GM23338 (cell line): Measurements from ENCODE around the gene TAS2R13. TPM values are rescaled to one million over a fixed set of nuclear protein-coding genes. Genes with fewer than 3 reads are reported as not detected.

ENCODE experiments used
- ATAC-seq: fragments of 200-7000 bp; cut with Tn5 transposase; 3 replicates; pipeline ENCODE4 v1.9.1; 2020
- DNase-seq: peaks from one replicate; pipeline ENCODE4 v3.0.0-alpha.2; 2015; ENCODE audit warnings: low spot score
- H2AFZ ChIP-seq: fragments of 200-600 bp; sonication (generic); 2 replicates; pipeline ENCODE4 v1.8.0; 2016; ENCODE audit warnings: antibody characterized with exemption, mild to moderate bottlenecking, moderate library complexity
- H3F3A ChIP-seq: fragments of 200-600 bp; sonication (generic); replicated peaks from 2 replicates; pipeline ENCODE4 v1.8.0; 2017; ENCODE audit warnings: antibody characterized with exemption, mixed run types, low read depth
- H3K27ac ChIP-seq: fragments of 200-600 bp; sonication (generic); 2 replicates; pipeline ENCODE4 v1.6.1; 2016; ENCODE audit warnings: low read depth
- H3K27me3 ChIP-seq: fragments of 200-600 bp; sonication (generic); 2 replicates; pipeline ENCODE4 v1.8.0; 2016; ENCODE audit warnings: mild to moderate bottlenecking, mixed run types, moderate library complexity; ENCODE audit not compliant: insufficient read depth
- H3K36me3 ChIP-seq: fragments of 200-600 bp; sonication (generic); 2 replicates; pipeline ENCODE4 v1.8.0; 2016; ENCODE audit warnings: mild to moderate bottlenecking; ENCODE audit not compliant: insufficient read depth
- H3K4me1 ChIP-seq: fragments of 200-600 bp; sonication (generic); 2 replicates; pipeline ENCODE4 v1.8.0; 2016; ENCODE audit warnings: mild to moderate bottlenecking, moderate library complexity; ENCODE audit not compliant: insufficient read depth
- H3K4me2 ChIP-seq: fragments of 200-600 bp; sonication (generic); 2 replicates; pipeline ENCODE4 v1.7.1; 2017; ENCODE audit warnings: mixed run types
- H3K4me3 ChIP-seq: fragments of 200-600 bp; sonication (generic); 2 replicates; pipeline ENCODE4 v1.6.1; 2016; ENCODE audit warnings: mixed run types
- H3K79me2 ChIP-seq: fragments of 200-600 bp; sonication (generic); replicated peaks from 2 replicates; pipeline ENCODE4 v1.8.0; 2017; ENCODE audit warnings: mild to moderate bottlenecking; ENCODE audit not compliant: insufficient read depth
- H3K9me2 ChIP-seq: fragments of 200-600 bp; sonication (generic); 2 replicates; pipeline ENCODE4 v1.8.0; 2017; ENCODE audit not compliant: insufficient read depth
- H4K20me1 ChIP-seq: fragments of 200-600 bp; sonication (generic); replicated peaks from 2 replicates; pipeline ENCODE4 v1.8.0; 2017; ENCODE audit warnings: mild to moderate bottlenecking; ENCODE audit not compliant: insufficient read depth
- H3K27ac Mint-ChIP-seq: 2 replicates; pipeline ENCODE4 v1.8.0; 2020; ENCODE audit warnings: inconsistent platforms, mild to moderate bottlenecking, moderate library complexity, mixed read lengths
- H3K27me3 Mint-ChIP-seq: 3 replicates; pipeline ENCODE4 v1.8.0; 2022; ENCODE audit warnings: low read depth, mild to moderate bottlenecking, moderate library complexity, mixed read lengths, inconsistent platforms; ENCODE audit not compliant: insufficient read depth, poor library complexity
- H3K36me3 Mint-ChIP-seq: 3 replicates; pipeline ENCODE4 v1.8.0; 2021; ENCODE audit warnings: low read depth, mild to moderate bottlenecking, inconsistent platforms, moderate library complexity, mixed read lengths
- H3K4me1 Mint-ChIP-seq: 3 replicates; pipeline ENCODE4 v1.8.0; 2020; ENCODE audit warnings: mild to moderate bottlenecking, inconsistent platforms, mixed read lengths
- H3K4me3 Mint-ChIP-seq: 3 replicates; pipeline ENCODE4 v1.8.0; 2021; ENCODE audit warnings: moderate library complexity, mild to moderate bottlenecking, inconsistent platforms, mixed read lengths
- H3K9me3 Mint-ChIP-seq: 3 replicates; pipeline ENCODE4 v1.8.0; 2020; ENCODE audit warnings: moderate library complexity, mild to moderate bottlenecking, inconsistent platforms, mixed read lengths
- CREB1 ChIP-seq: fragments of 250-450 bp; sonication (Bioruptor Pico); IDR thresholded peaks from 2 replicates; pipeline ENCODE4 v1.5.0; 2020; ENCODE audit warnings: low read depth, mild to moderate bottlenecking, moderate library complexity
- EZH2 ChIP-seq: fragments of 200-600 bp; sonication (generic); IDR thresholded peaks from one replicate; pipeline ENCODE4 v1.8.0; 2017; ENCODE audit warnings: antibody characterized with exemption, mild to moderate bottlenecking, low read depth; ENCODE audit not compliant: unreplicated experiment
- EZH2phosphoT487 ChIP-seq: fragments of 200-600 bp; sonication (generic); IDR thresholded peaks from one replicate; pipeline ENCODE4 v1.8.1; 2018; ENCODE audit warnings: antibody characterized with exemption; ENCODE audit not compliant: unreplicated experiment
- JUNB ChIP-seq: IDR thresholded peaks from one replicate; pipeline ENCODE4 v1.6.1; 2016; ENCODE audit warnings: antibody characterized with exemption; ENCODE audit not compliant: unreplicated experiment
- NANOG ChIP-seq: IDR thresholded peaks from 2 replicates; pipeline ENCODE4 v1.6.1; 2016; ENCODE audit warnings: antibody characterized with exemption, borderline replicate concordance
- POLR2AphosphoS5 ChIP-seq: IDR thresholded peaks from 2 replicates; pipeline ENCODE4 v1.6.1; 2016; ENCODE audit warnings: antibody characterized with exemption, low read depth
- STAT1 ChIP-seq: IDR thresholded peaks from one replicate; pipeline ENCODE4 v1.6.1; 2016; ENCODE audit warnings: antibody characterized with exemption; ENCODE audit not compliant: unreplicated experiment
- ZNF114 ChIP-seq: fragments of 250-450 bp; sonication (Bioruptor Pico); IDR thresholded peaks from 2 replicates; pipeline ENCODE4 v1.5.0; 2020; ENCODE audit warnings: mild to moderate bottlenecking, moderate library complexity
- ZNF331 ChIP-seq: fragments of 250-450 bp; sonication (Bioruptor Pico); IDR thresholded peaks from 2 replicates; pipeline ENCODE4 v1.5.0; 2020; ENCODE audit warnings: low read depth, mild to moderate bottlenecking, moderate library complexity
- ZNF462 ChIP-seq: fragments of 250-450 bp; sonication (Bioruptor Pico); IDR thresholded peaks from 2 replicates; pipeline ENCODE4 v1.5.0; 2020; ENCODE audit warnings: mild to moderate bottlenecking, moderate library complexity
- polyA plus RNA-seq: library from polyadenylated mRNA; unstranded; fragments of >200 nt; fragmentation: Nextera tagmentation; extraction: Ambion mirVana; gene quantifications from 2 replicates; pipeline ENCODE4 v1.2.1, GENCODE V29; 2016
- total RNA-seq: library from RNA; depleted of rRNA; stranded (reverse); fragments of >200 nt; shearing (Covaris generic); gene quantifications from 2 replicates; pipeline ENCODE4 v1.2.3, GENCODE V29; 2014
- TF ChIP-seq, protein P1 (sequence below), 2 experiments: fragments of 200-600 bp in 1 of 2; sonication (generic) in 1 of 2; conservative IDR thresholded peaks; 2 replicates each; pipeline versions ENCODE4 v1.5.1 to v1.6.1; 2016 to 2017; ENCODE audit warnings: antibody characterized with exemption in 2 of 2, low read depth in 2 of 2, mild to moderate bottlenecking in 2 of 2, moderate library complexity in 1 of 2
- TF ChIP-seq, protein P2 (sequence below): IDR thresholded peaks from 2 replicates; pipeline ENCODE4 v1.6.1; 2016; ENCODE audit warnings: antibody characterized with exemption
- TF ChIP-seq, protein P3 (sequence below): IDR thresholded peaks from one replicate; pipeline ENCODE4 v1.6.1; 2018; ENCODE audit warnings: antibody characterized with exemption; ENCODE audit not compliant: unreplicated experiment

Gene TAS2R13
- total and polyA plus RNA-seq, 2 experiments from 2014 or later: 3.6 TPM; not detected in 1

- Histone ChIP-seq H3K79me2 (no peaks in the 10 kb centered on the region), H3K4me2 (no peak overlapping the region), H3F3A (no peaks in the 10 kb centered on the region), H3K27me3 (no peaks in the 10 kb centered on the region), H3K36me3 (peaks cover 4% of the 10 kb centered on the region; the same call in 1 of the 2 replicates), H3K4me3 (no peak overlapping the region), H3K4me1 (no peaks in the 10 kb centered on the region), H2AFZ (no peak overlapping the region), H3K27ac (no peak overlapping the region), H4K20me1 (no peaks in the 10 kb centered on the region), H3K9me2 (no peaks in the 10 kb centered on the region)
- H3K4me1 Mint-ChIP-seq: no peaks in the 10 kb centered on the region
- DNase-seq: no peak
- TF ChIP-seq, protein P1, sequence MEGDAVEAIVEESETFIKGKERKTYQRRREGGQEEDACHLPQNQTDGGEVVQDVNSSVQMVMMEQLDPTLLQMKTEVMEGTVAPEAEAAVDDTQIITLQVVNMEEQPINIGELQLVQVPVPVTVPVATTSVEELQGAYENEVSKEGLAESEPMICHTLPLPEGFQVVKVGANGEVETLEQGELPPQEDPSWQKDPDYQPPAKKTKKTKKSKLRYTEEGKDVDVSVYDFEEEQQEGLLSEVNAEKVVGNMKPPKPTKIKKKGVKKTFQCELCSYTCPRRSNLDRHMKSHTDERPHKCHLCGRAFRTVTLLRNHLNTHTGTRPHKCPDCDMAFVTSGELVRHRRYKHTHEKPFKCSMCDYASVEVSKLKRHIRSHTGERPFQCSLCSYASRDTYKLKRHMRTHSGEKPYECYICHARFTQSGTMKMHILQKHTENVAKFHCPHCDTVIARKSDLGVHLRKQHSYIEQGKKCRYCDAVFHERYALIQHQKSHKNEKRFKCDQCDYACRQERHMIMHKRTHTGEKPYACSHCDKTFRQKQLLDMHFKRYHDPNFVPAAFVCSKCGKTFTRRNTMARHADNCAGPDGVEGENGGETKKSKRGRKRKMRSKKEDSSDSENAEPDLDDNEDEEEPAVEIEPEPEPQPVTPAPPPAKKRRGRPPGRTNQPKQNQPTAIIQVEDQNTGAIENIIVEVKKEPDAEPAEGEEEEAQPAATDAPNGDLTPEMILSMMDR (conservative IDR thresholded peaks at IDR 0.05; ENCODE audit: low read depth in 2 of 2): no peak
- TF ChIP-seq STAT1 (no peak), CREB1 (CRISPR knock-in tag) (no peak), ZNF331 (no peak), ZNF462 (CRISPR knock-in tag) (no peak), ZNF114 (CRISPR knock-in tag) (no peak), JUNB (no peak), POLR2AphosphoS5 (no peak), EZH2 (no peak), NANOG (no peak), EZH2phosphoT487 (no peak)
- TF ChIP-seq, protein P2, sequence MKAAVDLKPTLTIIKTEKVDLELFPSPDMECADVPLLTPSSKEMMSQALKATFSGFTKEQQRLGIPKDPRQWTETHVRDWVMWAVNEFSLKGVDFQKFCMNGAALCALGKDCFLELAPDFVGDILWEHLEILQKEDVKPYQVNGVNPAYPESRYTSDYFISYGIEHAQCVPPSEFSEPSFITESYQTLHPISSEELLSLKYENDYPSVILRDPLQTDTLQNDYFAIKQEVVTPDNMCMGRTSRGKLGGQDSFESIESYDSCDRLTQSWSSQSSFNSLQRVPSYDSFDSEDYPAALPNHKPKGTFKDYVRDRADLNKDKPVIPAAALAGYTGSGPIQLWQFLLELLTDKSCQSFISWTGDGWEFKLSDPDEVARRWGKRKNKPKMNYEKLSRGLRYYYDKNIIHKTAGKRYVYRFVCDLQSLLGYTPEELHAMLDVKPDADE: no peak
- TF ChIP-seq, protein P3, sequence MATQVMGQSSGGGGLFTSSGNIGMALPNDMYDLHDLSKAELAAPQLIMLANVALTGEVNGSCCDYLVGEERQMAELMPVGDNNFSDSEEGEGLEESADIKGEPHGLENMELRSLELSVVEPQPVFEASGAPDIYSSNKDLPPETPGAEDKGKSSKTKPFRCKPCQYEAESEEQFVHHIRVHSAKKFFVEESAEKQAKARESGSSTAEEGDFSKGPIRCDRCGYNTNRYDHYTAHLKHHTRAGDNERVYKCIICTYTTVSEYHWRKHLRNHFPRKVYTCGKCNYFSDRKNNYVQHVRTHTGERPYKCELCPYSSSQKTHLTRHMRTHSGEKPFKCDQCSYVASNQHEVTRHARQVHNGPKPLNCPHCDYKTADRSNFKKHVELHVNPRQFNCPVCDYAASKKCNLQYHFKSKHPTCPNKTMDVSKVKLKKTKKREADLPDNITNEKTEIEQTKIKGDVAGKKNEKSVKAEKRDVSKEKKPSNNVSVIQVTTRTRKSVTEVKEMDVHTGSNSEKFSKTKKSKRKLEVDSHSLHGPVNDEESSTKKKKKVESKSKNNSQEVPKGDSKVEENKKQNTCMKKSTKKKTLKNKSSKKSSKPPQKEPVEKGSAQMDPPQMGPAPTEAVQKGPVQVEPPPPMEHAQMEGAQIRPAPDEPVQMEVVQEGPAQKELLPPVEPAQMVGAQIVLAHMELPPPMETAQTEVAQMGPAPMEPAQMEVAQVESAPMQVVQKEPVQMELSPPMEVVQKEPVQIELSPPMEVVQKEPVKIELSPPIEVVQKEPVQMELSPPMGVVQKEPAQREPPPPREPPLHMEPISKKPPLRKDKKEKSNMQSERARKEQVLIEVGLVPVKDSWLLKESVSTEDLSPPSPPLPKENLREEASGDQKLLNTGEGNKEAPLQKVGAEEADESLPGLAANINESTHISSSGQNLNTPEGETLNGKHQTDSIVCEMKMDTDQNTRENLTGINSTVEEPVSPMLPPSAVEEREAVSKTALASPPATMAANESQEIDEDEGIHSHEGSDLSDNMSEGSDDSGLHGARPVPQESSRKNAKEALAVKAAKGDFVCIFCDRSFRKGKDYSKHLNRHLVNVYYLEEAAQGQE: no peak
- no peak overlapping the region for H3K27ac Mint-ChIP-seq
- H3K4me3 Mint-ChIP-seq: no peak overlapping the region
- H3K9me3 Mint-ChIP-seq: peaks cover 26% of the 10 kb centered on the region
- ATAC-seq: no peak
- H3K36me3 Mint-ChIP-seq: peaks cover 43% of the 10 kb centered on the region
- H3K27me3 Mint-ChIP-seq: no peaks in the 10 kb centered on the region
Observed at GRCh38 chr12:10861366-10861765, 48.0 kb downstream of the TAS2R13 start.
